ENCODE data around the gene LUM.

Gene LUM

DNA sequence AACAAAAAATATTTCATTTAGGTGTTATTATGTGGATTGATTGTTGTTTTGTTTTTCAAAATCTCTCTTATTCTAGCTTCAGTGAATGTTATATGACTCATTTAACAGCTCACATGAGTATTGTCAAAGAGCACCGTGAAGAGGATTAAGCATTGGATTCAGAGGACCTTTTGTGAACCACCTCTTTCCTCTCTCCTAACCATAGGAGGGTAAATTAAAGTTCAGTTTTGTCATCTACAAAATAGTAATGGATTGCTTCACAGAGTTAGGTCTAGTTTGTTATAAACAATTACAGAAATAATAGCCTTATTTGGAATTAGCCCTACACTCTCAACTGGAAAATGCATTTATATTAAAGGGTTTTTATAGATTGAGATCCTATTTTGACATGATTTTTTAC lies 52.5 kb downstream of the LUM start:
- Histone ChIP-seq H3K9ac (no peak overlapping the region), H3K4me1 (no peaks in the 10 kb centered on the region), H3K27me3 (ENCODE audit: control insufficient read depth, insufficient read depth, low read length) (no peaks in the 10 kb centered on the region), H3K9me3 (ENCODE audit: control insufficient read depth, low read length) (no peaks in the 10 kb centered on the region), H3K27ac (no peak overlapping the region), H3K4me2 (ENCODE audit: low read length) (no peak overlapping the region), H3K79me2 (no peaks in the 10 kb centered on the region), H3K4me3 (ENCODE audit: low read depth, low read length) (no peak overlapping the region), H3K36me3 (ENCODE audit: control insufficient read depth, insufficient read depth, low read length) (no peaks in the 10 kb centered on the region), H2AFZ (no peak overlapping the region)
- TF ChIP-seq, protein P1, sequence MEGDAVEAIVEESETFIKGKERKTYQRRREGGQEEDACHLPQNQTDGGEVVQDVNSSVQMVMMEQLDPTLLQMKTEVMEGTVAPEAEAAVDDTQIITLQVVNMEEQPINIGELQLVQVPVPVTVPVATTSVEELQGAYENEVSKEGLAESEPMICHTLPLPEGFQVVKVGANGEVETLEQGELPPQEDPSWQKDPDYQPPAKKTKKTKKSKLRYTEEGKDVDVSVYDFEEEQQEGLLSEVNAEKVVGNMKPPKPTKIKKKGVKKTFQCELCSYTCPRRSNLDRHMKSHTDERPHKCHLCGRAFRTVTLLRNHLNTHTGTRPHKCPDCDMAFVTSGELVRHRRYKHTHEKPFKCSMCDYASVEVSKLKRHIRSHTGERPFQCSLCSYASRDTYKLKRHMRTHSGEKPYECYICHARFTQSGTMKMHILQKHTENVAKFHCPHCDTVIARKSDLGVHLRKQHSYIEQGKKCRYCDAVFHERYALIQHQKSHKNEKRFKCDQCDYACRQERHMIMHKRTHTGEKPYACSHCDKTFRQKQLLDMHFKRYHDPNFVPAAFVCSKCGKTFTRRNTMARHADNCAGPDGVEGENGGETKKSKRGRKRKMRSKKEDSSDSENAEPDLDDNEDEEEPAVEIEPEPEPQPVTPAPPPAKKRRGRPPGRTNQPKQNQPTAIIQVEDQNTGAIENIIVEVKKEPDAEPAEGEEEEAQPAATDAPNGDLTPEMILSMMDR (IDR thresholded peaks at IDR 0.05), result no peak

DNA sequence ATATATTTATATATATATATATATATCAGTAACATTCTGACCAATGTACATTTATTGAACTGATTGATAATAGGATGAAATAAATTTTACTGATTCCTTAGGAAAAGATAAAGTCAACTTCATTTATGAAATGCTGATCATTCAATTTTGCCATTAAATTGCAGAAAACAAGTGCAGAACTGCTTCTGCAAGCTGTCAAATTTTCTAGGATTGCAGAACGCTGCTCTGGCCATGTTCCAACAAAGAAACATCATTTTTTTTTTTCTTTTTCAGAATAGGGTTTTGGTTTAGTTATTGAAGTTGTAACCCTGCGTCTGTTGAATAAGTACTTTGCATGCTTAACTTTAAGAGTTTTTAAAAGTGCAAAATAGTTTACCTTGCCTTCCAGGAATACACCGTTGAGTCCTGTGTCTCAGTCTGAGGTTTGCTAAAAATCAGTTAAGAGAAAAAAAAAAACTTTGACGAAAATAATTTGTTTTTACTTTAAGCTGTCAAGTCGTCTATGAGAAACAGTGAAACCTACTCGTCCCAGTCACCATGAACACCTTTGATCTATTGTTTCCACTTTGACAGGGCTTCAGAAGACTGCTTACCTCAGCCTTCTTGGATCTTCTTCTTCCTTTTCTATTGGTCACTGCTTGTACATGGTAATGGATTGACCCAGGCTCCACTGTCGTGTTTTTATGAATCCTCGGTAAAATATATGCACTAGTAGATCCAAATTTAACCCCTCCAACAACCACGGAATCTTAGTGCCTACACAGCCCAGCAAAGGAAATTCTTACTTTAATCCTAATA lies 53.7 kb downstream of the LUM start, which contains the start of gene KERA:
Gene KERA, minus strand, starts transcription at position 657 of the 798 bp plus-strand sequence. CDS start 1,743 bp downstream, outside the sequence.
- H3K79me2 ChIP-seq, result no peaks in the 10 kb centered on the region
- H3K9ac ChIP-seq, result no peak within 1 kb of the TSS
- TF ChIP-seq, protein P1 (IDR thresholded peaks at IDR 0.05), result no peak
- no peaks in the 10 kb centered on the region for H3K36me3 ChIP-seq (ENCODE audit: control insufficient read depth, insufficient read depth, low read length)
- no peaks in the 10 kb centered on the region for H3K27me3 ChIP-seq (ENCODE audit: control insufficient read depth, insufficient read depth, low read length)
- no peak within 1 kb of the TSS for H3K4me2 ChIP-seq (ENCODE audit: low read length)
- no peak within 1 kb of the TSS for H3K4me3 ChIP-seq (ENCODE audit: low read depth, low read length)
- no peaks in the 10 kb centered on the region for H3K9me3 ChIP-seq (ENCODE audit: control insufficient read depth, low read length)
- no peak within 1 kb of the TSS for H3K27ac ChIP-seq
- no peaks in the 10 kb centered on the region for H3K4me1 ChIP-seq
- no peak within 1 kb of the TSS for H2AFZ ChIP-seq

DNA sequence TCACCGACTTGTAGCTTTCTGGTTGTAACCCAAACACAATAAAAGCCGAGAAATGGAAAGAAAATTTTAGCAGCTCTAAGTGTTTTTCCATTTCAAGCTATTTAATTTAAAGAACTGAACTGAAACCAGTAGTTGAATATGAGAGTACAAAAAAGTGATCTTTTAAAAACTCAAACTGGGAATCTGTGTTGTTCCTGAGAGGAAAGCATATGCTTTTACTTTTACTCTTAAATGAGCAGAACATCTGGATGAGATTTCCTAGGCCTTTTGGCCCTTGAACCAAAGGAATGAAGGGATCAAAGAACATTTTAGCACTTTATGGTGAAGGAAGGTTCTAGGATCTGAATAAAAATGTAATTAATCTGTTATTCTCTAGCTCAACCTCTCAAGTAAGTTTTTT lies 54.8 kb downstream of the LUM start:
- no peak overlapping the region for H3K27ac ChIP-seq
- H3K4me3 ChIP-seq (ENCODE audit: low read depth, low read length), result no peak overlapping the region
- no peaks in the 10 kb centered on the region for H3K9me3 ChIP-seq (ENCODE audit: control insufficient read depth, low read length)
- no peaks in the 10 kb centered on the region for H3K4me1 ChIP-seq
- no peaks in the 10 kb centered on the region for H3K36me3 ChIP-seq (ENCODE audit: control insufficient read depth, insufficient read depth, low read length)
- H3K27me3 ChIP-seq (ENCODE audit: control insufficient read depth, insufficient read depth, low read length), result no peaks in the 10 kb centered on the region
- TF ChIP-seq, protein P1 (IDR thresholded peaks at IDR 0.05), result no peak
- H3K79me2 ChIP-seq, result no peaks in the 10 kb centered on the region
- no peak overlapping the region for H3K9ac ChIP-seq
- no peak overlapping the region for H2AFZ ChIP-seq
- no peak overlapping the region for H3K4me2 ChIP-seq (ENCODE audit: low read length)

DNA sequence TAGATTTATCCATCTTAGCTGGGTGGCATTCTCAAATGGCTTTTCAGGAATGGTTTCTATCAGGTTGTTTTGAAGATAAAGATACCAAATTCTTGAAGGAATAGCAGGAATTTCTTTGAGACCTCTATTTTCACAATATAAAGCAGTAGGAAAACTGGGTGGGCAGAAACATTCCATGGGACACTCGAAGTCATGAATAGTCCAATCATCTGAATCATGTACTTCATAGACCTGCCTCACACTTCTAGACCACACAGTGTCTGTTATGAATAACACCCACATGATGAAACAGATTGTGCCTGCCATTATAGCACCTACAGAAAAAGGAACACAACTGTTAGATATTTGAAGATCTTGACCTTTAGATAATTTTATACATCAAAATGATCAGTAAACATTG lies 55.3 kb downstream of the LUM start:
- Histone ChIP-seq H3K36me3 (ENCODE audit: control insufficient read depth, insufficient read depth, low read length) (no peaks in the 10 kb centered on the region), H3K9me3 (ENCODE audit: control insufficient read depth, low read length) (no peaks in the 10 kb centered on the region), H3K27me3 (ENCODE audit: control insufficient read depth, insufficient read depth, low read length) (no peaks in the 10 kb centered on the region), H3K79me2 (no peaks in the 10 kb centered on the region), H3K27ac (no peak overlapping the region), H3K9ac (no peak overlapping the region), H3K4me2 (ENCODE audit: low read length) (no peak overlapping the region), H2AFZ (no peak overlapping the region), H3K4me3 (ENCODE audit: low read depth, low read length) (no peak overlapping the region), H3K4me1 (no peaks in the 10 kb centered on the region)
- TF ChIP-seq, protein P1 (IDR thresholded peaks at IDR 0.05), result no peak
